Measurements from ENCODE around the gene TAS2R43.

DNA sequence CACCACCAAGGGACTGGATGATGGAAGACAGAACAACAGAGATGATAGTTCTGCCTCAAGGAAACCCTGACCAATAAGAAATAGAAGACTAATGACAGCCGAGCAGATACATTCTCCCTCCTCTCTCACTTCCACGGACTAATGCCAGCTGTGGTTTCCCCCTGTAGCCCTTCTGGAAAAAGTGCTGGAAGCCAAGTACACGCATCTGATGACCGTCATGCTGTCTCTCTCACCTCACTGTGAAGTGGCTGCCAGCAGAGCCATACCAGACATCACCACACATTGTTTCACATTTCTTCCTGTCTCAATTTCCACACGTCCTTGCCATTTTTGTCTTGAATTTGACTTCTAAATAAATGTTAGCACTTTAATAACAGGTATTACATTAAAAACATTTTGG is 2.9 kb downstream of the TAS2R43 start:
- TF ChIP-seq POLR2A (IDR thresholded peaks at IDR 0.05; ENCODE audit: extremely low read depth, insufficient read length): no peak
- TF ChIP-seq, protein P1, sequence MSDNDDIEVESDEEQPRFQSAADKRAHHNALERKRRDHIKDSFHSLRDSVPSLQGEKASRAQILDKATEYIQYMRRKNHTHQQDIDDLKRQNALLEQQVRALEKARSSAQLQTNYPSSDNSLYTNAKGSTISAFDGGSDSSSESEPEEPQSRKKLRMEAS (IDR thresholded peaks at IDR 0.05; ENCODE audit: low read depth, low read length): no peak
- TF ChIP-seq, protein P2, sequence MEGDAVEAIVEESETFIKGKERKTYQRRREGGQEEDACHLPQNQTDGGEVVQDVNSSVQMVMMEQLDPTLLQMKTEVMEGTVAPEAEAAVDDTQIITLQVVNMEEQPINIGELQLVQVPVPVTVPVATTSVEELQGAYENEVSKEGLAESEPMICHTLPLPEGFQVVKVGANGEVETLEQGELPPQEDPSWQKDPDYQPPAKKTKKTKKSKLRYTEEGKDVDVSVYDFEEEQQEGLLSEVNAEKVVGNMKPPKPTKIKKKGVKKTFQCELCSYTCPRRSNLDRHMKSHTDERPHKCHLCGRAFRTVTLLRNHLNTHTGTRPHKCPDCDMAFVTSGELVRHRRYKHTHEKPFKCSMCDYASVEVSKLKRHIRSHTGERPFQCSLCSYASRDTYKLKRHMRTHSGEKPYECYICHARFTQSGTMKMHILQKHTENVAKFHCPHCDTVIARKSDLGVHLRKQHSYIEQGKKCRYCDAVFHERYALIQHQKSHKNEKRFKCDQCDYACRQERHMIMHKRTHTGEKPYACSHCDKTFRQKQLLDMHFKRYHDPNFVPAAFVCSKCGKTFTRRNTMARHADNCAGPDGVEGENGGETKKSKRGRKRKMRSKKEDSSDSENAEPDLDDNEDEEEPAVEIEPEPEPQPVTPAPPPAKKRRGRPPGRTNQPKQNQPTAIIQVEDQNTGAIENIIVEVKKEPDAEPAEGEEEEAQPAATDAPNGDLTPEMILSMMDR (IDR thresholded peaks at IDR 0.05; ENCODE audit: low read depth, low read length): no peak
- no peak for TF ChIP-seq MYC (IDR thresholded peaks at IDR 0.05; ENCODE audit: low read depth, low read length)
